Activated T-helper 9 cell treated with anti-CD3 and anti-CD28 coated beads, Interleukin-2, amount 50 U/mL, for 16 hours (primary cell): Measurements from ENCODE around the gene NEGR1.

ENCODE experiments used
- DNase-seq: peaks from one replicate; pipeline ENCODE4 v3.0.0-alpha.2; 2020; ENCODE audit warnings: low read depth

The NEGR1 gene

GRCh38 chr1:72117621-72118020, 164.7 kb downstream of the NEGR1 start:
- no peak for DNase-seq

- DNase-seq = no peak
Measured at GRCh38 chr1:72115290-72115689, 167.0 kb downstream of the NEGR1 start.

DNA sequence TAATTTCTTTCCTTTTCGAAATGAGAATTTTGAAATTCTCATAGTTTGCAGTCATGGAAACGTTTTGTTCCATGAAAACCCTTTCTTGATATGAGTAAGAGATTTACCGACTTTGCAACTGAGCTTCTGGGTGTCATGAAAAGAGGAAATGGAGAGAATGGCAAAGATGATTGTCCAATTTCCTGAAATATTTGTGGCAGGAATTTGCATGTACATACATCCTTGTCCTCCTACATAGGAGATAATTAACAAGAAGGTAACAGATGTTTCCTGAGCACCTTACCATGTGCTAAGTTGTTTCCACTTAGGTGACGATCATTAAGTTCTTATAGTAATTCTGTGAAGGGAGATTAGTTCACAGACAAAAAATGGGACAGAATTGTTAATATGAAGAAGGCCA, 170.7 kb downstream of the NEGR1 start:
- DNase-seq = no peak

- DNase-seq = no peak
Measured at GRCh38 chr1:72109916-72110315, 172.4 kb downstream of the NEGR1 start.

DNA sequence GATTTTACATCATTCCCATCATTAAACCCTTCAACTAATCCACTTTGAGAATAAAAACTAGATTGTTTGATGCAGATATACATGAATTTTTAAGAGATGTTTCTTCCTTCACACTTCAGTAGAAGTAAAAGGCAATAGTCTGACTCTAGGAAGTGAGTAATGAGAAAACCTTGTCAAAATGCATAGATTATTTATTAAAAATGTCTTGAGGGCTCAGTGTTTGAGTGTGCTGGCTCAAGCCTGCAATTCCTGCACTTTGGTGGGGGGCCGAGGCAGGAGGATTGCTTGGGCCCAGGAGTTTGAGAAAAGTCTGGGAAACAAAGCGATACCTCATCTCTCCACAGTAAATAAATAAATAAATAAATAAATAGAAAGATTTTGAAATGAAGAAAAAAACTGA, 177.1 kb downstream of the NEGR1 start:
- DNase-seq = no peak

GRCh38 chr1:72101840-72102632, 180.3 kb downstream of the NEGR1 start:
- DNase-seq = no peak

DNA sequence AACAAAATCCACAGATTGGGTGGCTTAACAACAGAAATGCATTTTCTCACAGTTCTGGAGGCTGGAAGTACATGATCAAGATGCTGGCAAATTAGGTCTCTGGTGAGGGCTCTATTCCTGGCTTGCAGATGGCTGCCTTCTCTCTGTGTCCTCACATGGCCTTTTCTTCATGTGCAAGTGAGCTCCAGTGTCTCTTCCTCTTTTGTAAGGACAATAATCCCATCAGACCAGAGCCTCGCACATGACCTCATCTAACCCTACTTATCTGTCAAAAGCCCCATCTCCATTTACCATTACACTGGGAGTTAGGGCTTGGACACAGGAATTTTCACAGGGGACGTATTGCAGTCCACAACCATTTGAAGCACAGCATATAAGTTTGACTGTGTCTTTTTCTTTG, 181.6 kb downstream of the NEGR1 start:
- DNase-seq = no peak

DNA sequence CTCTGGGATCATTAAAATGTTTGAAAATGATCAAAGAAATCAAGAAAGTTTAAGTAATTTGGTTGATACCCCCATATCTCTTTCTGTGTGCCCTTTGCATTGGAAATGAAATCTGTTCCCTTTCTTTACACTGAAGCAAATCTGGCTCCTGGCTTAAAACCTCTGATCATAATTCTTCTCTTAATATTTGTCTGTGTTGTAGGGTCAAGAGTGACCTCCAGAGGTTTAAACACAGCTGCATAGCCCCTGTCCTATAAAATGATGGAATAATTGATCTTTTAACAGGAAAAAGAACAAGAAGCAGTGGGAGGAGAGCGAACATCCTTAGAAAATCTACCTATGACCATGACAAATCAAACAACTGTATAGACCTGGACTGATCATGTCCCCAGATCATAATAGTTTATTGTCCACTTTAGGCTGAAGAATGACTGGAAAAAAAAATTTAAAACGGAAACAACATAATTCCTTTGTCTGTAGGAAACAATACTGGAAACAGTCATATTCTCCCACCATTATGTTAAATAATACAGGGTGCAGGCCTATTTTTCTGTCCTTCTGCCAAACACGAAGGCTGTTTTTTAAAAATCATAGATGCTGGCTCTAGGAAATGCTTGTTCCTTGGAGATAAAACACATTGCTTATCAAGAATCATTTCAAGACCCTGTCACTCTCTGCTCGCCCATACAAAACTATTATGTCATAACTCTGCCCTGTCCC, 184.3 kb downstream of the NEGR1 start:
- no peak for DNase-seq

DNA sequence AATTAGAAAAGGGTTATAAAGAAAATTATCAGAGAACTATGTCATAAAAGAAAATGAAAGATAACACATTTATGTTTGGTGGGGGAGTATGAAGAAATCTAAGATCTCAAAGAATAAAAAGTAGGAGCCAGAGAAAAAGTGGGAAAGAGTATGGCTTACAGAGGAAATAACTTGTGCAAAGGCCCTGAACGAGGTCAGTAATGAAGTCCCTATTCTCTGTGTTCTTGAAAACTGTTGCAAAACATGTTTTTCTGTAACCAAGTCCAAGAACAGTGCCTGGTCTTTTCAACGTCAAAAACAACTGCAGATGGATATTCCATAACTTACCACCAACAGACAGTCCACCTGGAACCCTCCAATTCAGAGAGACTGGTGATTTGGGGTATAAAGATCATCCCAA, 188.1 kb downstream of the NEGR1 start:
- DNase-seq = no peak

- no peak for DNase-seq
Measured at GRCh38 chr1:72086394-72086793, 195.9 kb downstream of the NEGR1 start.

- no peak for DNase-seq
Measured at GRCh38 chr1:72075425-72075824, 206.9 kb downstream of the NEGR1 start.

DNA sequence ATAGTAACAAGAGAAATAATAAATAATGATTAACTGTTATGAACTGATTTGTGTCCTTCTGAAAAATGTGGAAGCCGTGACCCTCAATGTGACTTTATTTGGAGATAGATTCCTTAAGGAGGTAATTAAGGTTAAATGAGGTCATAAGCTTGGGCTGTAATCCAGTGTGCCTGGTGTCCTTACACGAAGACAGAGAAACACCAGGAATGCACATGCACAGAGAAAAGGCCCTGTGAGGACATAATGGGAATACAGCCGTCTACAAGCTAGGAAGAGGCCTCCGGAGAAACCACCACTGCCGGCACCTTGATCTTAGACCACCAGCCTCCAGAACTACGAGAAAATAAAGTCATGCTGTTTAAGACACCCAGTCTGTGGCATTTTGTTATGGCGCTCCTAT, 215.9 kb downstream of the NEGR1 start:
- DNase-seq = no peak

DNA sequence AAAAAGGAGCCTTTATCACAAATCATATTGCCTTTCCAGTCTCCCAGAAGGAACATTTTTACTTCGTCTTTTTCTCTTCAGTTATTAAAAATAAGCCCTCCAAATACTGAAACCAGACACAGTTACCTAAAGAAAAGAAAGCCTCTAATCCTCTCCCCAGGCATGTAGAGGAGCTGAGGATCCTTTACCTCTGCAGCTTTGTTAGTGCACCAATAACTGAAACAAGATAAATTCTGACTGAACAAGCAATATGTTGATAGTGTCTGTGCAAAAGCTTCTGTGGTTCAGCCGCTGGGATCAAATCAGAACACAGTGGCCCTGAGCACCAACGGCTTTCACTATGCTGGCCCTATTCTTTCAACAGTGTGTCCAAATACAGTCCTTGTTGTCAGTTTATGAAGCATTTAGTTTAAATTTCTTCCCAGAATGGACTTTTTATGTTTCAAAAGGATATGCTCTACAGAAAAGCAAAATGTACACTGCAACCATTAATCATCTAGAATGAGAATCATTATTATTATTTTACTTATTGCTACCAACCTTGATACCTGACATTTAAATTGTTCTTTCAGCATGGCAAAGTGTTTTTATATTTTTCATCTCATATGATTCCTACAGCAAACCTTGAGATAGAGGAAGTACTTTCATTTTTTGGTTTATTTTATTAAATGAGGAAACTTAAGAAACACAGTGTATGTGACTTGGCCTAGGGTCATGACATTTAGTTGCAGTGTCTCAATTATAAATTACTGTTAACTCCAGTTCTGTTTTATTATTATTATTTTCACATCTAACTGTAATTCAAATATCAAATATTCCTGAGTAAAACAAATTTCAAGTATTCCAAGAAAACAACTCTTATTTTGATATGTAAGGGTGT, 217.9 kb downstream of the NEGR1 start:
- no peak for DNase-seq

DNA sequence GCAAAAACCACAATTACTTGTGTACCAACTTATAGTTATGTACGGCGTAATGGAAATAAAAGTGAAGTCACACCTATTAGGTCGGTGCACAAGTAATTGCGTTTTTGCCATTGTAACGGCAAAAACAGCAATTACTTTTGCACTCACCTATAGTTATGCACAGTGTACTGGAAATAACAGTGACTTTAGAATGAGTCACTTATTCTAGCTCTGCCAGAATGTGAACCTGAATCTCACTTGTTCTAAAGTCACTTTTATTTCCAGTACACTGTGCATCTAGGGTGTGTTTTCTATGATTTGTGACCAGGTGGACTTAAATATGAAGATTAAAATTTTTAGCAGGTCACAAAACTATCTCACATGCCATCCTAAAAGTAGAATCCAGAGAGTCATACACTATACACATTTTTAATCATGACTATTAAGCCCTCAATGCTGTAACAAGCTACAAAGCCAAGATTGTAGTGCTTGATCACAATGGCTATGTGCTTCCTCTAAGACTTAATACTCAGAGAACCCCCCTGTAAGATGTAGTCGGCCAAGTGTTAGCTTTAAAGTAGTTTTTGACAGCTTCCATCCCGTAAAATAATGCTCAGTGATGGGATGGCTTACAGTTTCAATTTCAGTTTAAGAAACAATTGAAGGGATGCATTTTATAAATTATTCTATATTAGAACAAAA, 218.8 kb downstream of the NEGR1 start:
- DNase-seq = no peak

DNA sequence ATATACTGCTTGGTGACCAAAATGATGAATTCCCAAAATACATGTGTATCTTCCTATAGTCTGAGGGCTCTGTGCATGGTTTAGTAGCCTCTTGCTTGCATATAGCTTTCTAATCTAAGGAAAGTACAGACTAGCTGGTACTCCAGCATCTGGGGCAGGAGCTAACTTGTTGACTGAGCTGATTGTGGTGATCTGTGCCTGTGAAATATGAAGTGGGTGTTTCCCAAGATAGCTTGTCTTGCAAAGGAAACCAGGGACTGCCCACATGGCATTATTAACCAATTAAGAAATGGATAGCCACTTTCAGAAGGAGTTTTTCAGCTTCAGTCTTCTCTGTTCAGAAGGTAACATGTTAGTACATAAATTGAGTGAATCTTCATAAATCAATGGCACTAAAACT, 219.8 kb downstream of the NEGR1 start:
- DNase-seq = no peak

DNA sequence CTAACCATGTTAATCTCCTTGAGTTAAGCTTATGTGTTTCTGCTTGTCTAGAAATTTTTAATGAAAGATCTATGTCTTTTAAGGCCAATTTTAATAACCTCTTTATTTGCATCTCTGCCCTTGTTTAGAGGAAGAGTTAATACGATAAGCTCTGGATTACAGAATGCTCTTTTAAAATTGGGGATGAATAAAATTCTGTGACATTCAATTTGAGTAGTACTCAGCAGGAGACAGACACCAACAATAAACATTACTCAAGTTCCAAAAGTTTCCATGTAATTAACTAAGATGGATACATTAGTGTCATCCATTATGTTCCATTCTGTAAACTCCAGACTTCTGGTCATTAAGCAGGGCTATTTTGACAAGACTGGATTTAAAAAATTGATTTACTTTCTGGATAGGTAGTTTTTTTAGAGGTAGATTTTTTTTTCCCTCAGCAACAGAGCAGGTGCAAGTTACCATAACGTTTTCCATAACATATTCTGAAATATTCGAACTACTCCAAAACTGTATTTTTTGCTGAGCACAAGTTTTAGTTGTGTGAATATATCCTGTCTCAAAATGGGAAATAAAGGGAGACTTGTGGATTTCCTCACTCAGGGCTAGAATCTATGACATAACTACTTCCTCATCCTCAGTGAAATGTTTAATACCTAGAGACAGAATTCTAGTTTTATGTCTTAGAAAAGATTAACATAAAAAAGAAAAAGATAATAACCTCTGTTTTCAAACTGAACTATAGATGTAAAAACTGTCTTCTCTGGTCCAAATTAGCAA, 221.7 kb downstream of the NEGR1 start:
- DNase-seq = no peak

- DNase-seq = no peak
Measured at GRCh38 chr1:72056516-72056915, 225.8 kb downstream of the NEGR1 start.

GRCh38 chr1:72051538-72051937, 230.8 kb downstream of the NEGR1 start:
- DNase-seq = no peak

DNA sequence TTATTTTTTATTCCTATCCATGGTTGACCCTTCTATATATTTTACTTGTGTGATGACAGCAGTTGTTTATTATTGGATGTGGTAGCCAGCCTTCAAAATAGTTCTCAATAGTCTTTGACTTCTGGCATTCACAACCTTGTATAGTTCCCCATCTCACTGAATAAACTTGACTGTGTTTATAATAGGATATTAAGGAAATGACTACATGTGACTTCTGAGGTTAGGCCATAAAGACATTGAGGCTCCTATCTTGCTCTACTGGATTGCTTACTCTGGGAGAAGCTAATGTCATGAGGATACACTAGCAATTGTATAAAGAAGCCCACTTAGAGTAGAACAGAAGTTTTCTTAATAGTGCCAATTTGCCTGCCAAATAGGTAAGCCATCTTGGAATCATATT, 231.8 kb downstream of the NEGR1 start:
- DNase-seq = no peak

DNA sequence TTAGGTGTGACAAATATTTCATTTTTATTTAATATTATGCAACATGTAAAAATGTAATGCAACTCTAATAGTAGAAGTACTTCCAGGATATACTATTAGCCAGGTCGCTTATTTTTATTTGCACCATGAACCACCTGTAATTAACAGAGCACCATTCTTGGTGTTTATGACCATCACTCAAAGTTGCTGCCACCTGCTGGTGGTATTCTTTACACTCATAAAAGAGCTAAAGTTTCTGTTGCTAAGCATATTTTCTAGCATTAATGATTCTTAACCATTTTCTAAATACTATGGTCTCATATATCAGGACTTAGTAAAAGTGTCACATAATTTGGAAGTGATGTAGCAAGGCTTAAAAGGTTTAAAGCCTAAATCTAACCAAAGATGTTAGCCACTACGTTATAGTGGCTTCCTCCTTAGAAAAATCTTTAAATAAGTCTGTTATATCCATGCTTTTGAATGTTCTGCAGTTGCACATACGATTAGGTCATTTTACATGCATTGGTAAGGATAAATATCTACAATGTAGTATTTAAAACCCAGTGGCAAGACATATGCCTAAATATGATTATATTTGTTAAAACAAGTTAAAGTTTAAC, 244.5 kb downstream of the NEGR1 start:
- no peak for DNase-seq

DNA sequence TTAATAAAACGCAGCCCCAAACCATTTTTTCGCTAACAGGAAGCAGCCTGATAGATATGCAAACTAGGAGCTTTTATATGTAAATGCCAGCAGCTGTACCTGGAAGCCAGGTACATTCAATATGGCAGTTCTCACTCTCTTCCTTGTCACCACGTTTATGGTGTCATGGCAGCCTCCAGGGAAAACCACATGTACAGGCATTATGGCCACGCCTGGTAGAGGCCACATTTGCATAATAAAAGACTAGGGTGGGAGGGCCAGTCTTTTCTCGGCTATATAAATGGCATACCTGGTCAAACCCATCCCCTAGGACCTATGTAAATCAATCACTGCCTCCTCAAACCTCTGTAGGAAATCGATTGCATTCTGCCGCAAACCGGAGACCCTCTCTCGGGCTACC, 247.5 kb downstream of the NEGR1 start:
- DNase-seq = no peak
